ENCODE measurements around the gene PDGFD.
"Not testable (repeated sequence)": the region's sequence is repeated elsewhere in the genome, so short reads cannot be mapped to it uniquely, and the experiment has no call there.

PDGFD gene

GRCh38 chr11:104051778-104052177 lies 112.2 kb downstream of the PDGFD start:
- no peak for DNase-seq

- no peak for DNase-seq
These were observed 114.8 kb downstream of the PDGFD start for GRCh38 chr11:104049116-104049515.

GRCh38 chr11:104046858-104047257 lies 117.1 kb downstream of the PDGFD start:
- DNase-seq = not testable (repeated sequence)

- DNase-seq = no peak
These were observed 117.6 kb downstream of the PDGFD start for GRCh38 chr11:104046331-104046730.

DNA sequence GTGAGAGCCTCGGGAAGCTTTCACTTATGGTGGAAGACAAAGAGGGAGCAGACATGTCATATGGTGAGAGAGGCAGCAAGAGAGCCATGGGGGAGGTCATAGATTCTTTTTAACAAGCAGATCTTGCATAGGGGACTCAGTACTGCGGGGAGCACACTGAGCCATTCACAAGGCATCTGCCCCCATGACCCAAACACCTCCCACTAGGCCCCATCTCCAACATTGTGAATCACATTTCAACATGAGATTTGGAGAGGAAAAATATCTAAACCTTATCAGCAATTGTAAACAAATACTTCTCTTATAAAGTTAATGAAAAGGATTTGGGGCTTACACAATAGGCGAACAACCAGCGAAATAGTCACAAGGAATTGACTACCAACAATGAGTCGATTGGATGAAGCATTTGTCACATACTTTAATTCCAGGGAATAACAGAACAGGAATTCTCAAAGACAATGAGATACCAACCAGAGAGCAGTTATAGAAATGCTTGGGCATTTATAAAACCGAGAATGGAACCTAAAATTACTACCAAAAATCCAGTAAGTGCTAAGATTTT lies 120.2 kb downstream of the PDGFD start:
- DNase-seq = no peak

GRCh38 chr11:104043142-104043541 lies 120.8 kb downstream of the PDGFD start:
- no peak for DNase-seq

- DNase-seq = no peak
These were observed 122.2 kb downstream of the PDGFD start for GRCh38 chr11:104041792-104042191.

- no peak for DNase-seq
These were observed 127.0 kb downstream of the PDGFD start for GRCh38 chr11:104036995-104037394.

DNA sequence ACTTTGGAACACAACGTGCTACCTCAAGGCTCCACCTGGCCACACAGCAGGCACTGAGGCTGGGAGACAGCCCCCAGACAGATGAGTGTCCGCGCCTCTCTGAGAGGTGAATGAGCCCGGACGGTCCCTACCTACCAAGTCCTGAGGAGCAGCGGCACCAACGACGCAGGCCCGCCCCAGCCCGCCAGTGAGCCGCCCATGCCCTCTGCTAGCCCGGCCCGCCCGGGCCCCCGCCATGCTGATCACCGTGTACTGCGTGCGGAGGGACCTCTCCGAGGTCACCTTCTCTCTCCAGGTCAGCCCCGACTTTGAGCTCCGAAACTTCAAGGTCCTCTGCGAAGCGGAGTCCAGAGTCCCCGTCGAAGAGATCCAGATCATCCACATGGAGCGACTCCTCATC lies 127.4 kb downstream of the PDGFD start, which contains the start of gene DDI1:
Gene DDI1 (plus strand): TSS at position 53 of the 400 bp plus-strand sequence. CDS start 183 bp downstream, at position 236.
- no peak for DNase-seq

DNA sequence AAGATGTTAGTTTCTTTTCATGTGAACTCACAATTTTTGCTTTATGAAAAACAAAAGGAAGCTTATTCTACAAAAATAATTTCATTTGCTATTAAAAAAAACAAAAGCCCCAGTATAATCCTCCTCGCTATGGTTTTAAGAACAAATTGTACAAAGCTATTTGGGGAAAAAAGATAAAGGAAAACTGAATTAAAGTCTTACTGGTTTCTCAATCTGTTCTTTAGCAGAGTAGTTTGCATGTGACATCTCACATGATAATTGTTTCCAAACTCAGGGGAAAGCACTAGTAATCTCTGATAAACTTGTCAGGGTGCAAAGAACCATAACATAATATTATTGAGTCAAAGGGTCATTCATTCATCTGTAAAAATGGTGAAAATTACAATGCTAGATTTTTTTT lies 130.4 kb downstream of the PDGFD start:
- no peak for DNase-seq

DNA sequence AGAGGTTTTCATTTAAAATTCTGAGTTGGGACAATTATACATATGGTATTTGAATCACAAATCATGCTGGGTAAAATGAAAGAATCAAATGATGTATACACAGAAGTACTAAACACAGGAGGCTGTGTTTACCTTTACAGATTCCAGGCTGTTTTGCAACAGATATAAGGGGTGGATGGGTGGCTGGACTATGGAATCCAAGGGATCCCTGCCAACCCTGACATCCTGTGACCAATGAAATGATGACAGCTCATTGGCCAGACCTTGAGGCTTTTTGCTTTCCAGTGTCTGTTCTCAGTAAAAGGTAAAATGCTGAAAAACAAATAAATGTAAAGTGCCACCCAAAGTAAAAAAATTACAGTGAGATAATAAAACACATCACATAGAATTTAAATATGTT lies 130.8 kb downstream of the PDGFD start:
- no peak for DNase-seq

DNA sequence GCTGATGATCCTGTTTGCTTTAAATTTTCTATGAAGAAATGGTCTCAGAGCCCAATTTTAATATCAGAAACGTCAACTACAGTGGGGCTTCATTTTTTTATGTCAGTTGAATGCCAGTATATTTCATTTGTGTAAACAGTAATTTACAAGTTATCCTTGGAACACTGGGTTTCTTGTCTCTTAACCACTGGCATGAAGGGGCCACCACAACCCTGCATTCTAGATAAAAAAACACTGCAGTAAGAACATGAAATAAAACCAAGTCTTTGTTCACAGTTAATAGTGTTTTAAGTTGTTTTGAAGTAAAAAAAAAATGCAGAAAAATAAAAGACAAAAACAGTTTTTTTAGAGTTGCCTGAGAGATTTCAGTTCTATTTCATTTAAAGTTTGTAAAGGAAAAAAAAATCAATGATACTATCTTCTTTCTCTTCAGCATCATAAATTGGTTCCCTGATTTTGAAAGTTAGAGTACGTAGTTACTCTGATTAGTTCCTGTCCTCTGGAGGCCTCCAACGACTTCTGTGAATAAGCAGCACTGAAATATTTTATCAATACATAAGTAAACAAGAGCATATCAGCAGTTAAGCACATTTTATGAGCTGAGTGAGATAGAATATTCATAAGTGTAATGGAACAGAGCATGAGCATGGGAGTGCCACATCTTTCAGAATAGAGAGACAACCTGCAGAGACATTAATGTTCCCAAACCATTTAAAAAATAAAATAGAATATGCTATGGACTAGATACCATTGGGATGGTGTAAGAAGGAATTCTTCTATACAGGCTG lies 135.3 kb downstream of the PDGFD start:
- DNase-seq = no peak

DNA sequence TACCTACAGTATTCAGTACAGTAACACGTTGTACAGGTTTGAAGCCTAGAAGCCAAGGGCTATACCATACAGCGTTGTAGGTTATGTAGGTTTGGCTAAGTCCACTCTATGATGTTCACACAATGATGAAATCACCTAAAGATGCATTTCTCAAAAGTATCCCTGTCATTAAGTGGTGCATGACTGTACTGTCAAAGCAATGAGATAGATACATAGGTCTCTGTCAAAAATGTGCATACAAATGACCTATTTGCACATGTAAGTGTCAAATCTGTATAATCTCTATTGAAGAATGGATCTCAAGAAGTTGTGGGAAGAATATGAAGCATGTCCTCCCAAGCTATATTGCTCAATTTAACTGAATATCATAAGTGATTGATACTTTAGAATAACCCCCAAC lies 139.4 kb downstream of the PDGFD start:
- DNase-seq = no peak

DNA sequence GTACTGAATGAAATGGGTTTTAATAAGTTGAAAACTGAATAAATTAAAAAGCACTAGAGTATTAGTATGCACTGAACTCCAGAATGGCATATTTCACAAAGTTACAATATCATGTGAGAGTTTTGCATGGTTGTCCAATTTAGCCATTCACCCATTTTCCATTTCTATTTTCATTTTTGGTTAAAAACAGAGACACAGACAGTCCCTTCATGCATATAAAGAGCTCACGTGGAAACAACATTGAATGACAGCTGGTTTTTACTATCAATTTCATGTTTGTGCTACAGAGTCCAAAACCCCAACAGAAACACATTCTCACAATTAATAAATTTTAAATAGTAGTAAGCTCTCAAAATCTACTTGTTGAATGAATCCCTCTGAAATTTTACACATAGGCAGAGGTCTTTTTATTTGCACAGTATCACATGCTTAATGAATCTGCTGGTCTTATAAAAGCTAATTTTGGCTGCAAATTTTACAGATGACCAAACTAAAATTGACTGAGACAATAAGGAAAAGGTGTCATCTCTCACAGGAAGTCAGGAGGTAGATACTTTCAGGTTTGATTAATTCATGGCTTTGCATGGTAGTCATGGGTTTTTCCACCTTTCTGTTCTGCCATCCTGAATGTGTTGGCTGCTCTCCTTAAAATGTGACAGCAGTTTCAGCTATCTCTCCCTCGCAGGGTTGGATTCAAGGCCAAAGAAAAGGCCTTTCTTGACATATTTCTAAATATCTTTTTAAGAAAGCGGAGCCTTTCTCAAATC lies 148.1 kb downstream of the PDGFD start:
- no peak for DNase-seq

DNA sequence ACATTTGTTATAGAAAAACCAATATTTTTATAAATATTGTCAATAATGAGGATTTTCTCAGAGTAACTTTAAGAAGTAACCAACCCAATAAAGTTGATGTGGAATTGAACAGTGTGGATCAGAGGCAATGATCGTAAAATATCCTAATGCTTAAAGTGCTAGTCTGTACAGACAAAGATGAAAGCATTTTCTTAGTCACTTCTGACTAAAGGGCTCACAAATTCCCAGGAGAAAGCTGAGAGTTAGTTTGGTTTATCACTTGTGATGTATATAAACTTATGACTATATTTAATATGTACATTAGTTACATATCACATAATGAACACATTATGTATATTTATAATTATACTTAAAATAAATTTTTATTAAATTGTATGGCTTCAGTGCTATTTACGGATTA lies 152.9 kb downstream of the PDGFD start:
- DNase-seq = no peak

- no peak for DNase-seq
These were observed 154.2 kb downstream of the PDGFD start for GRCh38 chr11:104009744-104010143.

GRCh38 chr11:104005234-104005855 lies 158.6 kb downstream of the PDGFD start:
- no peak for DNase-seq

- DNase-seq = no peak
These were observed 160.5 kb downstream of the PDGFD start for GRCh38 chr11:104003491-104003890.

DNA sequence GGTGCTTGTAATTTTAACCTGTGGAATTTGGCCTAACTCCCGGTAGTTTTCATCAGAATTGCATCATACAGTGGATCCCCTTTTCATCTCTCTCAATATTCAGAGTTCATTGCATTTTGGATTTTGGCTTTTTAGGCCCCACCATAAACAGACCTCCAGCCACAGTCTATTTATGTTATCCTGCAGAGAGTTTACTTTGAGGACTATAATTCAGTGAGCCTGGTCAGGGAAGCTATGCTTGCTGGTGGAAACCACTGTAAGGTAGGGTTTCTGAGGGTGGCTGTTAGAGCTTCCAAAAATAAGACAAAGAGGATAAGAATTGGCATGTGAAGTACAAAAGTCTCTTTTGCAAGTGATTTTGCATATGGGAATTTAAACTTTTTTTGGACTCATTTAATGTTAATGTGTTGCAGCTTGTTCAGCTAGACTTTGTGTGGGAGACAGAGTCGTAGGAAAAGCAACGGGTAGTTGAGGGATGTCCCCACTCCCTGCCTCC lies 162.3 kb downstream of the PDGFD start:
- no peak for DNase-seq

DNA sequence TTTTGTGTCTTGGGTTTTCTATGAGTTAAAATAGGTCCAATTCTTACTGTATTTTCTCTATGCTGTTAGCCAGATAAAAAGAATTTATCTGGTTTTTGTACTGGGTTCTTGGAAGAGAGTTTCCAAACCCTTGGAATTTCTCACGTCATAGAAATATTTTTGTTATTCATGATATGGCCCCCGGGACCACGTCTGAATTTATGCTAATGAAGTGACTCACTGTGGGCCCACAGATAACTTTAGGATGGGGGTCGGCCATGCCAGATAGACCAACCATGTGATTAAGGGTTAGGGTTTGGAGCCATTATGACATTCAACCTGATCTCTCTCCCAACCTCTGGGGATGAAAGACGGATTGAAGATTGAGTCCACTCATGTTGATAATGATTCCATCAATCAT lies 163.1 kb downstream of the PDGFD start:
- no peak for DNase-seq

GRCh38 chr11:103998826-103999508 lies 165.0 kb downstream of the PDGFD start:
- DNase-seq = no peak

- no peak for DNase-seq
These were observed 166.9 kb downstream of the PDGFD start for GRCh38 chr11:103997082-103997481.

- no peak for DNase-seq
These were observed 168.1 kb downstream of the PDGFD start for GRCh38 chr11:103995896-103996295.
